Gastrocnemius medialis (tissue), 4 donors: ENCODE results near the gene ANKRD34B.

ENCODE experiments used
- CTCF ChIP-seq, 5 experiments: fragments of 450-650 bp in 3 of 5; fragments of 200-600 bp in 2 of 5; sonication (generic) in 2 of 5; IDR thresholded peaks in 4 of 5; conservative IDR thresholded peaks in 1 of 5; 1 replicate in 4 of 5; 2 replicates in 1 of 5; pipeline ENCODE4 v1.5.1; 2016 to 2019; ENCODE audit warnings: antibody characterized with exemption in 5 of 5, mild to moderate bottlenecking in 3 of 5, moderate library complexity in 3 of 5
- POLR2A ChIP-seq, 2 donors: fragments of 450-650 bp; IDR thresholded peaks; one replicate each; pipeline ENCODE4 v1.6.1; 2017; ENCODE audit warnings: antibody characterized with exemption in 2 of 2, mild to moderate bottlenecking in 2 of 2, moderate library complexity in 2 of 2

GRCh38 chr5:80554646-80555045, 15.4 kb downstream of the ANKRD34B start:
- TF ChIP-seq CTCF (IDR thresholded peaks at IDR 0.05 in 4 of 5, conservative IDR thresholded peaks at IDR 0.05 in 1 of 5) (no peak), POLR2A (IDR thresholded peaks at IDR 0.05) (no peak)
